ENCODE measurements around the gene PFKFB2. TPM values are rescaled to one million over a fixed set of nuclear protein-coding genes. Genes with fewer than 3 reads are reported as not detected.

PFKFB2 gene
- total RNA-seq, 1 experiment from 2014 or later: 35.6 TPM

- H3K27ac ChIP-seq (ENCODE audit: low read length): no peak overlapping the region
- ATAC-seq (no peak), DNase-seq (ENCODE audit: low read depth, low spot score) (no peak)
- TF ChIP-seq REST (IDR thresholded peaks at IDR 0.05; ENCODE audit: insufficient read depth in 1 of 2, low read depth in 2 of 2, low read length in 1 of 2): no peak
- no peak for TF ChIP-seq CTCF (IDR thresholded peaks at IDR 0.05)
- no peak for TF ChIP-seq POLR2AphosphoS5 (IDR thresholded peaks at IDR 0.05; ENCODE audit: low read depth, low read length)
- no peak for TF ChIP-seq SIN3A (IDR thresholded peaks at IDR 0.05; ENCODE audit: borderline replicate concordance, insufficient read depth, low read depth, low read length)
- TF ChIP-seq TCF7L2 (IDR thresholded peaks at IDR 0.05; ENCODE audit: low read depth, low read length): no peak
- no peaks in the 10 kb centered on the region for H3K4me1 ChIP-seq (ENCODE audit: control insufficient read depth, insufficient read depth, low read length)
- ChIA-PET CTCF (no interaction called here), POLR2A (no interaction called here)
- intact Hi-C loops (cut with micrococcal nuclease; ENCODE audit: unreplicated experiment) (no loop called here), in situ Hi-C loops (cut with HindIII; ENCODE audit: low pct_unique_long_range_greater_than_20kb, low sequenced_read_pairs) (no loop called here)
- H3K4me3 ChIP-seq (ENCODE audit: low read depth in 2 of 2, low read length in 2 of 2): no peak overlapping the region
- no TSS peak for BruUV-seq (replicated peaks)
- H3K27me3 ChIP-seq (ENCODE audit: control insufficient read depth, insufficient read depth, low read length): no peaks in the 10 kb centered on the region
- H3K9me3 ChIP-seq (ENCODE audit: control insufficient read depth, insufficient read depth, low read depth, low read length): no peaks in the 10 kb centered on the region
- H3K36me3 ChIP-seq (ENCODE audit: control insufficient read depth, insufficient read depth, low read length): peaks cover 3% of the 10 kb centered on the region
Observed at GRCh38 chr1:207067665-207068064, 14.6 kb downstream of the PFKFB2 start.

- intact Hi-C loops (cut with micrococcal nuclease; ENCODE audit: unreplicated experiment): no loop called here
- TF ChIP-seq REST (IDR thresholded peaks at IDR 0.05; ENCODE audit: insufficient read depth in 1 of 2, low read depth in 2 of 2, low read length in 1 of 2): no peak
- TF ChIP-seq POLR2AphosphoS5 (IDR thresholded peaks at IDR 0.05; ENCODE audit: low read depth, low read length): no peak
- TF ChIP-seq TCF7L2 (IDR thresholded peaks at IDR 0.05; ENCODE audit: low read depth, low read length): no peak
- TF ChIP-seq CTCF (IDR thresholded peaks at IDR 0.05): no peak
- TF ChIP-seq SIN3A (IDR thresholded peaks at IDR 0.05; ENCODE audit: borderline replicate concordance, insufficient read depth, low read depth, low read length): no peak
- Histone ChIP-seq H3K9me3 (ENCODE audit: control insufficient read depth, insufficient read depth, low read depth, low read length) (no peaks in the 10 kb centered on the region), H3K36me3 (ENCODE audit: control insufficient read depth, insufficient read depth, low read length) (peaks cover 3% of the 10 kb centered on the region), H3K4me1 (ENCODE audit: control insufficient read depth, insufficient read depth, low read length) (no peaks in the 10 kb centered on the region), H3K4me3 (ENCODE audit: low read depth in 2 of 2, low read length in 2 of 2) (no peak overlapping the region), H3K27me3 (ENCODE audit: control insufficient read depth, insufficient read depth, low read length) (no peaks in the 10 kb centered on the region), H3K27ac (ENCODE audit: low read length) (no peak overlapping the region)
- POLR2A ChIA-PET: no interaction called here
- no TSS peak for BruUV-seq (replicated peaks)
- ATAC-seq (no peak), DNase-seq (ENCODE audit: low read depth, low spot score) (no peak)
- CTCF ChIA-PET: interaction anchor here (0.5 kb wide), 1 partner anchor 524 kb away, joined by 3 read pairs; no protein-coding TSS in a partner anchor
- in situ Hi-C loops (cut with HindIII; ENCODE audit: low pct_unique_long_range_greater_than_20kb, low sequenced_read_pairs): no loop called here
Observed at GRCh38 chr1:207069061-207069460, 16.0 kb downstream of the PFKFB2 start.
